ENCODE measurements around the gene HIC2. TPM values are rescaled to one million over a fixed set of nuclear protein-coding genes. Genes with fewer than 3 reads are reported as not detected.

The HIC2 gene
- polyA plus RNA-seq, 1 of the 3 experiments (the other 2 are of a cell fraction): 1.2 TPM

GRCh38 chr22:21448627-21449416 lies 31.7 kb downstream of the HIC2 start:
- CTCF ChIA-PET: no interaction called here
- DNase-seq: no peak
- peaks cover 0 to 2% of the 10 kb centered on the region in 2 experiments; a peak in 1 of 4 replicates for H3K4me1 ChIP-seq (ENCODE audit: control insufficient read depth in 1 of 2, insufficient read depth in 2 of 2, low read depth in 1 of 2, low read length in 1 of 2)
- TF ChIP-seq, protein P1, sequence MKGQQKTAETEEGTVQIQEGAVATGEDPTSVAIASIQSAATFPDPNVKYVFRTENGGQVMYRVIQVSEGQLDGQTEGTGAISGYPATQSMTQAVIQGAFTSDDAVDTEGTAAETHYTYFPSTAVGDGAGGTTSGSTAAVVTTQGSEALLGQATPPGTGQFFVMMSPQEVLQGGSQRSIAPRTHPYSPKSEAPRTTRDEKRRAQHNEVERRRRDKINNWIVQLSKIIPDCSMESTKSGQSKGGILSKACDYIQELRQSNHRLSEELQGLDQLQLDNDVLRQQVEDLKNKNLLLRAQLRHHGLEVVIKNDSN (IDR thresholded peaks at IDR 0.05; ENCODE audit: borderline replicate concordance, low read depth): no peak
- TF ChIP-seq CHD2 (IDR thresholded peaks at IDR 0.05; ENCODE audit: low read length, partially characterized antibody) (no peak), EZH2phosphoT487 (IDR thresholded peaks at IDR 0.05; ENCODE audit: borderline replicate concordance, low read depth) (no peak)
- TF ChIP-seq, protein P2, sequence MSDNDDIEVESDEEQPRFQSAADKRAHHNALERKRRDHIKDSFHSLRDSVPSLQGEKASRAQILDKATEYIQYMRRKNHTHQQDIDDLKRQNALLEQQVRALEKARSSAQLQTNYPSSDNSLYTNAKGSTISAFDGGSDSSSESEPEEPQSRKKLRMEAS (IDR thresholded peaks at IDR 0.05; ENCODE audit: low read depth): no peak
- TF ChIP-seq, protein P3, sequence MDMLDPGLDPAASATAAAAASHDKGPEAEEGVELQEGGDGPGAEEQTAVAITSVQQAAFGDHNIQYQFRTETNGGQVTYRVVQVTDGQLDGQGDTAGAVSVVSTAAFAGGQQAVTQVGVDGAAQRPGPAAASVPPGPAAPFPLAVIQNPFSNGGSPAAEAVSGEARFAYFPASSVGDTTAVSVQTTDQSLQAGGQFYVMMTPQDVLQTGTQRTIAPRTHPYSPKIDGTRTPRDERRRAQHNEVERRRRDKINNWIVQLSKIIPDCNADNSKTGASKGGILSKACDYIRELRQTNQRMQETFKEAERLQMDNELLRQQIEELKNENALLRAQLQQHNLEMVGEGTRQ (IDR thresholded peaks at IDR 0.05; ENCODE audit: borderline replicate concordance, low read depth, low read length): no peak
- H3K36me3 ChIP-seq (replicated peaks in 1 of 2; ENCODE audit: control insufficient read depth in 1 of 2, insufficient read depth in 2 of 2, low read length in 1 of 2): peaks cover 0 to 27% of the 10 kb centered on the region in 2 experiments
- 0 out of 2 replicates have a peak, but pooled peaks cover 8% of the 10 kb centered on the region for H4K20me1 ChIP-seq (ENCODE audit: insufficient read depth)
- no peaks in the 10 kb centered on the region for H3K9me2 ChIP-seq
- H3K27me3 ChIP-seq (ENCODE audit: insufficient read depth): no peaks in the 10 kb centered on the region
- H2AFZ ChIP-seq (ENCODE audit: low read depth): no peak overlapping the region
- no peak overlapping the region for H3K4me2 ChIP-seq
- no peaks in the 10 kb centered on the region for H3K9me3 ChIP-seq
- H3F3A ChIP-seq (replicated peaks; ENCODE audit: insufficient read depth): no peaks in the 10 kb centered on the region
- H3K4me3 ChIP-seq (ENCODE audit: low read depth in 2 of 2, low read length in 1 of 2): no peak overlapping the region
- WGBS (ENCODE audit: low lambda C conversion rate): 97% methylated on average over 15 of the region's 23 CpGs
- H3K79me2 ChIP-seq (ENCODE audit: insufficient read depth): no peaks in the 10 kb centered on the region
- no peak overlapping the region for H3K27ac ChIP-seq (ENCODE audit: low read depth in 2 of 2, low read length in 1 of 2)
- no peak overlapping the region for H3K9ac ChIP-seq
- POLR2A ChIA-PET: no interaction called here

DNA sequence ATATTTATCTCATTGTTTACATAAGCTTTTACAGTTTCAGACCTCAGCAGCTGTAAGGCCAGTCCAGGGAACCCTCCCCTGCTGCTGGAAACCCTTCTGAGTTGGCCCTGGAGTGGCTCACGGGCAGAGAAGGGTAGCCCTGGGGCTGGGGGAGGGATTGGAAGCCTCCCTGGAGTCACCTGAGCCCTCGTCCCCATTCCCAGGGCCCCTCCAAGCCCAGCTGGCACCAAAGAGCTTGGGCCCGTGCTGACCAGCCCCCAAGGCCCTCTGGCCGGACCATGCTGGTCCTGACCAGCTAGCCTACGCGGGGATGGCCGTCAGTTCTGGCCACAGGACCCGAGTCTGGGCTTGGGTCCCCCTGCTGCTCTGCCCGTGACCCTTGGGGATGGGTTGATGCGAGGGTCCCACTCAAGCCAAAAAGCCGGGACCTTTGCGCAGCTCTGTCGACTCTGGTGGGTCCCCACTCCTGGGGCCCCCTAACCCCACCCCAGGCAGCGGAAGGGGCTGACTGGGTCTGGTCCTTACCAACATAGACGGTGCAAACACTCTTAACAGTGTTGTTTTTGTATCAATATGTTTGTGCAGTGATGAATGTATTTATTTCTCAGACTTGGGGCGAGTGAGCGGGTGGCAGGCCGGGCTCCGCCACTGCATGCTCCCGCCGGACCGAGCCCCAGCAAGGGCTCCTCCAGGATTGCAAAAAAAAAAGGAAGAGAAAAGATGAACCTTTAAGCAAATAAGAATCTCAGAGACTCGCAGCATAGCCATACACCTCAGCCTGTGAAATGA lies 32.6 kb downstream of the HIC2 start:
- Histone ChIP-seq H3K9me2 (no peaks in the 10 kb centered on the region), H3K9me3 (no peaks in the 10 kb centered on the region), H3K4me3 (ENCODE audit: low read depth in 2 of 2, low read length in 1 of 2) (no peak overlapping the region), H2AFZ (ENCODE audit: low read depth) (no peak overlapping the region), H4K20me1 (ENCODE audit: insufficient read depth) (0 out of 2 replicates have a peak, but pooled peaks cover 3% of the 10 kb centered on the region), H3K4me2 (no peak overlapping the region), H3K79me2 (ENCODE audit: insufficient read depth) (no peaks in the 10 kb centered on the region), H3F3A (replicated peaks; ENCODE audit: insufficient read depth) (no peaks in the 10 kb centered on the region), H3K27ac (ENCODE audit: low read depth in 2 of 2, low read length in 1 of 2) (no peak overlapping the region), H3K9ac (no peak overlapping the region), H3K36me3 (replicated peaks in 1 of 2; ENCODE audit: control insufficient read depth in 1 of 2, insufficient read depth in 2 of 2, low read length in 1 of 2) (peaks cover 0 to 21% of the 10 kb centered on the region in 2 experiments), H3K4me1 (ENCODE audit: control insufficient read depth in 1 of 2, insufficient read depth in 2 of 2, low read depth in 1 of 2, low read length in 1 of 2) (peaks cover 0 to 2% of the 10 kb centered on the region in 2 experiments; a peak in 1 of 4 replicates), H3K27me3 (ENCODE audit: insufficient read depth) (no peaks in the 10 kb centered on the region)
- CTCF ChIA-PET: no interaction called here
- 92% methylated on average over 12 of the region's 23 CpGs for WGBS (ENCODE audit: low lambda C conversion rate)
- DNase-seq: no peak
- POLR2A ChIA-PET: no interaction called here
- TF ChIP-seq FOXJ3 (CRISPR knock-in tag; IDR thresholded peaks at IDR 0.05): no peak
- no peak for TF ChIP-seq RAD21 (IDR thresholded peaks at IDR 0.05; ENCODE audit: low read length)
- TF ChIP-seq RCOR1 (IDR thresholded peaks at IDR 0.05; ENCODE audit: low read length): no peak
- no peak for TF ChIP-seq TAF1 (IDR thresholded peaks at IDR 0.05; ENCODE audit: borderline replicate concordance, low read depth, low read length)
- no peak for TF ChIP-seq EP300 (IDR thresholded peaks at IDR 0.05; ENCODE audit: borderline replicate concordance in 1 of 2, low read depth in 1 of 2, low read length in 1 of 2)
- TF ChIP-seq RFX5 (IDR thresholded peaks at IDR 0.05; ENCODE audit: low read length): no peak
- no peak for TF ChIP-seq REST (IDR thresholded peaks at IDR 0.05; ENCODE audit: low read depth, low read length)
- no peak for TF ChIP-seq MXI1 (IDR thresholded peaks at IDR 0.05; ENCODE audit: low read depth, low read length)
- no peak for TF ChIP-seq RXRA (IDR thresholded peaks at IDR 0.05; ENCODE audit: borderline replicate concordance, low read depth)
- TF ChIP-seq YY1 (IDR thresholded peaks at IDR 0.05; ENCODE audit: low read depth): no peak
- TF ChIP-seq, protein P2 (IDR thresholded peaks at IDR 0.05; ENCODE audit: low read depth): no peak
- TF ChIP-seq NFIC (IDR thresholded peaks at IDR 0.05; ENCODE audit: borderline replicate concordance): no peak
- TF ChIP-seq SIN3A (IDR thresholded peaks at IDR 0.05; ENCODE audit: borderline replicate concordance, low read depth, low read length): no peak
- no peak for TF ChIP-seq SMC3 (IDR thresholded peaks at IDR 0.05; ENCODE audit: low read depth, low read length)
- no peak for TF ChIP-seq FOXM1 (IDR thresholded peaks at IDR 0.05; ENCODE audit: low read depth)
- no peak for TF ChIP-seq EZH2phosphoT487 (IDR thresholded peaks at IDR 0.05; ENCODE audit: borderline replicate concordance, low read depth)
